Mucosa of rectum (tissue), 2 donors: ENCODE data around the gene BTBD9.
A peak's percentile ranks its signal among the peaks of the same experiment; 100 is the strongest.

ENCODE experiments used
- H3K27ac ChIP-seq, 2 donors: one replicate each; pipeline ENCODE4 v1.7.0; 2013; ENCODE audit warnings: inconsistent platforms in 2 of 2, low read depth in 2 of 2, low read length in 2 of 2
- H3K27me3 ChIP-seq, 2 donors: one replicate each; pipeline ENCODE4 v1.7.0; 2013; ENCODE audit warnings: low read length in 2 of 2; ENCODE audit not compliant: control insufficient read depth in 2 of 2, insufficient read depth in 2 of 2
- H3K36me3 ChIP-seq, 2 donors: one replicate each; pipeline ENCODE4 v1.7.0; 2013; ENCODE audit warnings: low read length in 2 of 2; ENCODE audit not compliant: control insufficient read depth in 2 of 2, insufficient read depth in 2 of 2
- H3K4me1 ChIP-seq, 2 donors: one replicate each; pipeline ENCODE4 v1.7.0; 2013; ENCODE audit warnings: low read length in 2 of 2, mild to moderate bottlenecking in 1 of 2; ENCODE audit not compliant: control insufficient read depth in 2 of 2, insufficient read depth in 2 of 2
- H3K4me3 ChIP-seq, 2 donors: one replicate each; pipeline ENCODE4 v1.7.0; 2013; ENCODE audit warnings: low read length in 2 of 2
- H3K9ac ChIP-seq, 2 donors: one replicate each; pipeline ENCODE4 v1.7.0; 2013; ENCODE audit warnings: low read length in 2 of 2, low read depth in 1 of 2, mild to moderate bottlenecking in 1 of 2
- H3K9me3 ChIP-seq, 2 donors: one replicate each; pipeline ENCODE4 v1.7.0; 2013; ENCODE audit warnings: low read length in 2 of 2; ENCODE audit not compliant: control insufficient read depth in 2 of 2
- donor health status: healthy.
- donor health status: Normal muscosa, but diverticular disease.

Gene BTBD9

GRCh38 chr6:38639498-38640215 is at the start of gene BTBD9:
Gene BTBD9 (minus strand): TSS chr6:38639929.
- peak within 1 kb of the TSS; percentile 90 to 92 for H3K9ac ChIP-seq
- H3K9me3 ChIP-seq = no peaks in the 10 kb centered on the region
- peak within 1 kb of the TSS; percentile 97 for H3K4me3 ChIP-seq
- peak within 1 kb of the TSS; percentile 89 to 91 for H3K27ac ChIP-seq
- no peaks in the 10 kb centered on the region for H3K27me3 ChIP-seq
- H3K36me3 ChIP-seq = no peaks in the 10 kb centered on the region
- H3K4me1 ChIP-seq = peaks cover 14 to 26% of the 10 kb centered on the region in 2 donors

GRCh38 chr6:38688579-38689087 is 48.9 kb upstream of the BTBD9 start:
- Histone ChIP-seq H3K4me3 (no peak overlapping the region), H3K4me1 (peaks cover 3 to 4% of the 10 kb centered on the region in 2 donors), H3K9ac (no peak overlapping the region), H3K27ac (no peak overlapping the region), H3K27me3 (no peaks in the 10 kb centered on the region), H3K36me3 (peaks cover 0 to 2% of the 10 kb centered on the region in 2 donors), H3K9me3 (no peaks in the 10 kb centered on the region)

DNA sequence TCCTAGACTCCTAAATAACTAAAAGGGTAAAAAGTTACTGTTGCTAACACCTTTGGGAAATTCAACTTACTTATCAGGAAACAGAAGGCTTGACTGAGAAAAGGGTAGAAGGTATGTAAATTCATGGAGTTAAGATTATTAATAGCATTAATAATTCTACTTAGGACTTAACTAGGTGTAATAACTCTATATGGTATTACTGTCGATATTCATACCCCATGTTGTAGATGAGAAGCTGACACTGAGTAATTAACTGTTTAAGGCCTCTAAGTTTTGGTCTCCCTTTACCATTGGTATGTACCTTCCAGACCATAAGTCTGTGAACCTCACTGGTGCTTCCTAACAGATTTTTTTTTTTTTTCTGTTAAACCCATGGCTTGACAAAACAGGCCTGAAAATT is 47.8 kb upstream of the BTBD9 start:
- no peaks in the 10 kb centered on the region for H3K9me3 ChIP-seq
- H3K4me3 ChIP-seq = no peak overlapping the region
- H3K27ac ChIP-seq = no peak overlapping the region
- H3K9ac ChIP-seq = no peak overlapping the region
- peaks cover 3 to 4% of the 10 kb centered on the region in 2 donors for H3K4me1 ChIP-seq
- H3K27me3 ChIP-seq = no peaks in the 10 kb centered on the region
- H3K36me3 ChIP-seq = peaks cover 5 to 7% of the 10 kb centered on the region in 2 donors

- peaks cover 5 to 7% of the 10 kb centered on the region in 2 donors for H3K36me3 ChIP-seq
- H3K27ac ChIP-seq = no peak overlapping the region
- peaks cover 3 to 4% of the 10 kb centered on the region in 2 donors for H3K4me1 ChIP-seq
- H3K9ac ChIP-seq = no peak overlapping the region
- H3K27me3 ChIP-seq = no peaks in the 10 kb centered on the region
- no peak overlapping the region for H3K4me3 ChIP-seq
- no peaks in the 10 kb centered on the region for H3K9me3 ChIP-seq
These were observed 47.3 kb upstream of the BTBD9 start for GRCh38 chr6:38687043-38687353.

GRCh38 chr6:38686270-38687042 is 46.7 kb upstream of the BTBD9 start:
- H3K36me3 ChIP-seq = peaks cover 5 to 10% of the 10 kb centered on the region in 2 donors
- no peaks in the 10 kb centered on the region for H3K27me3 ChIP-seq
- H3K9me3 ChIP-seq = no peaks in the 10 kb centered on the region
- H3K9ac ChIP-seq = no peak overlapping the region
- H3K4me1 ChIP-seq = peaks cover 3 to 4% of the 10 kb centered on the region in 2 donors
- H3K27ac ChIP-seq = no peak overlapping the region
- H3K4me3 ChIP-seq = no peak overlapping the region

DNA sequence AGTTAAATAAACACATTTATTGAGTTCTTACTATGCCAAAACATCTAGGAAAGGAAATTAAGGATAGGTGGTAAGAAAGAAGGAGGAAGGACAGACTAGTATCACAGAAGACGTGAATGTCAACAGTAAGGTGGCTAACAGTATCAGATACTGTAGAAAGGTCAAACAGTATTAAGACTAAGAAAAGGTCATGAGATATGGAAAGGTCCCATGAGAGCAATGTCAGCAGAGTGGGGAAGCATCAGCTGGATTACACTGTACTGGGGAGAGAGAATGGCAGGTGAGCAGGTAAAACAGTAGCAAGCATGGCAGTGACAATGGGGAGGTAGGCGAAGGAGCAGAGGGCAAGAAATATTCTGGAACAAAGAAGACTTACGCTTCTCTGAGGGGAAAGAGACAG is 45.2 kb upstream of the BTBD9 start:
- Histone ChIP-seq H3K9me3 (no peaks in the 10 kb centered on the region), H3K27me3 (no peaks in the 10 kb centered on the region), H3K4me1 (peaks cover 3 to 4% of the 10 kb centered on the region in 2 donors), H3K9ac (no peak overlapping the region), H3K36me3 (peaks cover 5 to 10% of the 10 kb centered on the region in 2 donors), H3K4me3 (no peak overlapping the region), H3K27ac (no peak overlapping the region)

DNA sequence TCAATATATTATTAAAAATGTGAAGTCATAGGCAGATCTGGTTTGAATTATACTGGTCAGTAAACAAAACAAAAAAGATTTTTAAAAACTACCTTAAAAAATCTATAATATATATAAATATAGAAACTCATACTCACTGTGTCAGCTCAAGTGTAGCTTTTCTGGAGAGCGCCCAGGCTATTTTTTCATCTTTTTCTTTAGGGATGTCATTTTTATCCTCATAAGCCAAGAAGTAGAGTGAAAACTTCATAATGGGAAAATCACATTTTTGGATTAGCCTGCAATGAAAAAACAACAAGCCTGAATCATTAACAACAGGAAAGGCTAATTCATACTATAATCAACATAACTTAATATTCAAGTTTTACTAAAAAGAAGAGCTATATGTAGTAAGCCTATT is 44.5 kb upstream of the BTBD9 start:
- Histone ChIP-seq H3K27me3 (no peaks in the 10 kb centered on the region), H3K4me1 (peaks cover 3 to 4% of the 10 kb centered on the region in 2 donors), H3K36me3 (peaks cover 5 to 10% of the 10 kb centered on the region in 2 donors), H3K9me3 (no peaks in the 10 kb centered on the region), H3K27ac (no peak overlapping the region), H3K9ac (no peak overlapping the region), H3K4me3 (no peak overlapping the region)

GRCh38 chr6:38681850-38682249 is 42.1 kb upstream of the BTBD9 start:
- peaks cover 7 to 14% of the 10 kb centered on the region in 2 donors for H3K36me3 ChIP-seq
- H3K9me3 ChIP-seq = no peaks in the 10 kb centered on the region
- no peak overlapping the region for H3K9ac ChIP-seq
- H3K27me3 ChIP-seq = no peaks in the 10 kb centered on the region
- no peak overlapping the region for H3K27ac ChIP-seq
- H3K4me1 ChIP-seq = no peaks in the 10 kb centered on the region
- no peak overlapping the region for H3K4me3 ChIP-seq

- Histone ChIP-seq H3K4me1 (no peaks in the 10 kb centered on the region), H3K4me3 (no peak overlapping the region), H3K27me3 (no peaks in the 10 kb centered on the region), H3K9me3 (no peaks in the 10 kb centered on the region), H3K27ac (no peak overlapping the region), H3K36me3 (peaks cover 14 to 17% of the 10 kb centered on the region in 2 donors), H3K9ac (no peak overlapping the region)
These were observed 39.9 kb upstream of the BTBD9 start for GRCh38 chr6:38679668-38680067.

GRCh38 chr6:38678178-38678760 is 38.5 kb upstream of the BTBD9 start:
- no peak overlapping the region for H3K9ac ChIP-seq
- peaks cover 14 to 18% of the 10 kb centered on the region in 2 donors for H3K36me3 ChIP-seq
- H3K4me3 ChIP-seq = no peak overlapping the region
- H3K9me3 ChIP-seq = no peaks in the 10 kb centered on the region
- no peaks in the 10 kb centered on the region for H3K4me1 ChIP-seq
- H3K27me3 ChIP-seq = no peaks in the 10 kb centered on the region
- H3K27ac ChIP-seq = no peak overlapping the region
